Right ventricle myocardium superior (tissue), 1 donor: ENCODE measurements around the gene SAP30BP. TPM values are rescaled to one million over a fixed set of nuclear protein-coding genes. Genes with fewer than 3 reads are reported as not detected.
"Not testable (repeated sequence)": the region's sequence is repeated elsewhere in the genome, so short reads cannot be mapped to it uniquely, and the experiment has no call there.

Experiments used
- ATAC-seq: fragments of 200-7000 bp; cut with Tn5 transposase; one replicate; pipeline ENCODE4 v1.9.1; 2020; ENCODE audit warnings: mild to moderate bottlenecking; ENCODE audit not compliant: poor library complexity
- DNase-seq: peaks from one replicate; pipeline ENCODE4 v3.0.0-alpha.2; 2020
- intact Hi-C: fragments of 100-400 bp; cut with DNase I; formaldehyde crosslinking; loops from one replicate; pipeline ENCODE4 v1.11.2; 2022
- total RNA-seq: library from RNA; stranded (reverse); fragmentation: NEBNext Ultra II Directional; extraction: Animal tissue kit (Norgen Biotek cat#: 25700); gene quantifications from one replicate; pipeline ENCODE4 v1.2.1, GENCODE V29; 2021
- donor health status: DM: no; HTN: yes; CAD: no; lungs with severe emphysema.

The SAP30BP gene
- total RNA-seq, 1 donor from 2014 or later, result 40.0 TPM

- ATAC-seq, result peak; percentile 73
These were observed 34.2 kb upstream of the SAP30BP start, which contains the start of gene SMIM5 for GRCh38 chr17:75632863-75633485. Gene SMIM5 (plus strand): TSS chr17:75633434. CDS start chr17:75640202, 6,768 bp downstream.

GRCh38 chr17:75633486-75634375 lies 33.4 kb upstream of the SAP30BP start:
- peak; percentile 68 for ATAC-seq
- intact Hi-C loops, result loop anchor here (5.0 kb wide), 1 partner anchor 119 kb away; no protein-coding TSS in a partner anchor
- DNase-seq, result peak; percentile 94

More at GRCh38 chr17:75632863-75633485, 34.2 kb upstream of the SAP30BP start, which contains the start of gene SMIM5:
- intact Hi-C loops, result loop anchor here (5.0 kb wide), 1 partner anchor 119 kb away; no protein-coding TSS in a partner anchor
- DNase-seq, result peak; percentile 93

- ATAC-seq, result no peak
- DNase-seq, result no peak
- intact Hi-C loops, result loop anchor here (5.0 kb wide), 1 partner anchor 118 kb away; no protein-coding TSS in a partner anchor
These were observed 32.8 kb upstream of the SAP30BP start for GRCh38 chr17:75634376-75634740.

- no peak for DNase-seq
- intact Hi-C loops, result loop anchor here (5.0 kb wide), 1 partner anchor 117 kb away; no protein-coding TSS in a partner anchor
- ATAC-seq, result no peak
These were observed 32.2 kb upstream of the SAP30BP start for GRCh38 chr17:75634754-75635609.

GRCh38 chr17:75635610-75636202 lies 31.4 kb upstream of the SAP30BP start:
- ATAC-seq, result peak; percentile 35
- peak; percentile 73 for DNase-seq
- intact Hi-C loops, result no loop called here

- ATAC-seq (peak; percentile 56), DNase-seq (peak; percentile 71)
- intact Hi-C loops, result no loop called here
These were observed 30.6 kb upstream of the SAP30BP start for GRCh38 chr17:75636381-75637142.

GRCh38 chr17:75637143-75637538 lies 30.0 kb upstream of the SAP30BP start:
- intact Hi-C loops, result no loop called here
- peak; percentile 81 for DNase-seq
- peak; percentile 21 for ATAC-seq

- DNase-seq (no peak), ATAC-seq (no peak)
- intact Hi-C loops, result no loop called here
These were observed 29.6 kb upstream of the SAP30BP start for GRCh38 chr17:75637551-75637950.

GRCh38 chr17:75638039-75638438 lies 29.1 kb upstream of the SAP30BP start:
- DNase-seq, intact Hi-C loops, ATAC-seq: not testable (repeated sequence)

GRCh38 chr17:75638893-75639292 lies 28.2 kb upstream of the SAP30BP start:
- no peak for DNase-seq
- intact Hi-C loops, result no loop called here
- ATAC-seq, result peak; percentile 4

GRCh38 chr17:75639327-75639726 lies 27.8 kb upstream of the SAP30BP start:
- DNase-seq (no peak), ATAC-seq (no peak)
- intact Hi-C loops, result no loop called here

GRCh38 chr17:75639771-75640555 lies 27.2 kb upstream of the SAP30BP start:
- no peak for ATAC-seq
- no peak for DNase-seq
- intact Hi-C loops, result no loop called here

GRCh38 chr17:75640556-75641119 lies 26.5 kb upstream of the SAP30BP start:
- DNase-seq (no peak), ATAC-seq (no peak)

GRCh38 chr17:75641343-75641742 lies 25.8 kb upstream of the SAP30BP start:
- ATAC-seq, result peak; percentile 67
- intact Hi-C loops, result no loop called here
- peak; percentile 68 for DNase-seq

More at GRCh38 chr17:75640556-75641119, 26.5 kb upstream of the SAP30BP start:
- intact Hi-C loops, result no loop called here

- intact Hi-C loops, result no loop called here
- DNase-seq (peak; percentile 37), ATAC-seq (no peak)
These were observed 24.9 kb upstream of the SAP30BP start for GRCh38 chr17:75642182-75642783.
